ENCODE results near the gene FARS2.

DNA sequence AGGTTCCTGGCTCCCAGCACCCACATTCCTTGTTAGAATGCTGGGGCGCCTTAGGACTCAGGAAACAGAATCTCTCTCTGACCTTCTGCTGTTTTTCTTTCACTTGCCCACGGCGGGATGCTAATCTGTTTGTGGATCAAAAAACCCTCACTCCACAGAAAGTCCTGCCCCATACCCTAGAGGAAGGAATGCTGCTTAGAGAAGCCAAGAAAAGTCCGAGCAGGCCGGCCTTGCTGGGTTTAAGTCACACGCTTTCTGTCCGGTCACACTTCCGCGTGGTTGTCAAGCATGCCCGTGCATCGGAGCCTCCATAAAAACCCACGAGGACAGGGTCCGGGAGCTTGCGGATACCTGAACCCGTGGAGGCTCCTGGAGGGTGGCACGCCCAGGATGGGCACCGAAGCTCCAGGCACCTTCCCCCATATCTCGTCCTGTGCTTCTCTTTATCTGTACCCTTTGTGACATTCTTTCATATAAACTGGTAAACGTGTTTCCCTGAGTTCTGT is 522.3 kb downstream of the FARS2 start:
- TF ChIP-seq CTCF (IDR thresholded peaks at IDR 0.05; ENCODE audit: poor library complexity, severe bottlenecking), result no peak
- TF ChIP-seq EZH2 (IDR thresholded peaks at IDR 0.05; ENCODE audit: borderline replicate concordance, insufficient read depth, low read length, poor library complexity, severe bottlenecking), result no peak
- TF ChIP-seq POLR2AphosphoS5 (IDR thresholded peaks at IDR 0.05), result no peak
- TF ChIP-seq EP300 (conservative IDR thresholded peaks at IDR 0.05; ENCODE audit: poor library complexity, severe bottlenecking), result no peak
- TF ChIP-seq, protein P1, sequence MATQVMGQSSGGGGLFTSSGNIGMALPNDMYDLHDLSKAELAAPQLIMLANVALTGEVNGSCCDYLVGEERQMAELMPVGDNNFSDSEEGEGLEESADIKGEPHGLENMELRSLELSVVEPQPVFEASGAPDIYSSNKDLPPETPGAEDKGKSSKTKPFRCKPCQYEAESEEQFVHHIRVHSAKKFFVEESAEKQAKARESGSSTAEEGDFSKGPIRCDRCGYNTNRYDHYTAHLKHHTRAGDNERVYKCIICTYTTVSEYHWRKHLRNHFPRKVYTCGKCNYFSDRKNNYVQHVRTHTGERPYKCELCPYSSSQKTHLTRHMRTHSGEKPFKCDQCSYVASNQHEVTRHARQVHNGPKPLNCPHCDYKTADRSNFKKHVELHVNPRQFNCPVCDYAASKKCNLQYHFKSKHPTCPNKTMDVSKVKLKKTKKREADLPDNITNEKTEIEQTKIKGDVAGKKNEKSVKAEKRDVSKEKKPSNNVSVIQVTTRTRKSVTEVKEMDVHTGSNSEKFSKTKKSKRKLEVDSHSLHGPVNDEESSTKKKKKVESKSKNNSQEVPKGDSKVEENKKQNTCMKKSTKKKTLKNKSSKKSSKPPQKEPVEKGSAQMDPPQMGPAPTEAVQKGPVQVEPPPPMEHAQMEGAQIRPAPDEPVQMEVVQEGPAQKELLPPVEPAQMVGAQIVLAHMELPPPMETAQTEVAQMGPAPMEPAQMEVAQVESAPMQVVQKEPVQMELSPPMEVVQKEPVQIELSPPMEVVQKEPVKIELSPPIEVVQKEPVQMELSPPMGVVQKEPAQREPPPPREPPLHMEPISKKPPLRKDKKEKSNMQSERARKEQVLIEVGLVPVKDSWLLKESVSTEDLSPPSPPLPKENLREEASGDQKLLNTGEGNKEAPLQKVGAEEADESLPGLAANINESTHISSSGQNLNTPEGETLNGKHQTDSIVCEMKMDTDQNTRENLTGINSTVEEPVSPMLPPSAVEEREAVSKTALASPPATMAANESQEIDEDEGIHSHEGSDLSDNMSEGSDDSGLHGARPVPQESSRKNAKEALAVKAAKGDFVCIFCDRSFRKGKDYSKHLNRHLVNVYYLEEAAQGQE (IDR thresholded peaks at IDR 0.05; ENCODE audit: borderline replicate concordance), result no peak
- TF ChIP-seq SMC3 (conservative IDR thresholded peaks at IDR 0.05; ENCODE audit: poor library complexity), result no peak
- no peak for TF ChIP-seq RAD21 (conservative IDR thresholded peaks at IDR 0.05)
- no peak for TF ChIP-seq TAF1 (IDR thresholded peaks at IDR 0.05; ENCODE audit: low read depth)
